ENCODE measurements around the gene JAG1. TPM values are rescaled to one million over a fixed set of nuclear protein-coding genes. Genes with fewer than 3 reads are reported as not detected.

JAG1 gene
- total RNA-seq, 1 experiment from 2014 or later, result 176 TPM

DNA sequence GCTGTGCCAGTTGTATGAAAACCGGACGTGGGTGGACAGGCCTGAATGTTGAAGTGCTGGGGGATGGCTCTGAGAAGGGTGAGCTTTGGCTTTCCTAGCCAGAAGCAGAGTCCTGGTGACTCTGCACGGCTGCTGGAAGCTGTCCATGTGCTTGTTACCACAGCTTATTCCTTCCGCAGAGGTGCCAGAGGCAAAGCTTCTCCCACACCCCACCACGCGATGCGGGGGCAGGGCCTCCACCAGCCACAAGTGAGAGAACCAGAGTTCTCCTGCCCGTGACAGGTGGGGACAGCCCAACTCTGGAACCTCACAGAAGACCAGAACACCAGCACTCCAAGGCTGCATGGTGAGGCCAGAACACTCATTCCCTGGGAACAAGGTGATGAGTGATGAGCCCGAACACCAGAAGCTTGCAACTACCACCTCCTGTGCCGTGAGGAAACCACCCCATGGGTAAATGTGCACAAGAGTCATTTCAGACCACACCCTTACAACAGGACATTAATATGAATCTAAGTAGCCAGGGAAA is 36.7 kb downstream of the JAG1 start:
- no TSS peak for BruUV-seq (replicated peaks)
- H3K9me2 ChIP-seq (replicated peaks; ENCODE audit: low read length), result no peaks in the 10 kb centered on the region
- peaks cover 52% of the 10 kb centered on the region for H3K36me3 ChIP-seq (ENCODE audit: low read depth, low read length)
- H3K9me3 ChIP-seq (ENCODE audit: low read length), result no peaks in the 10 kb centered on the region
- H4K20me1 ChIP-seq (ENCODE audit: low read length), result peaks cover 12% of the 10 kb centered on the region; the same call in 1 of the 2 replicates
- intact Hi-C loops (cut with micrococcal nuclease), result loop anchor here (5.0 kb wide), 2 partner anchors 40 to 85 kb away; no protein-coding TSS in a partner anchor
- POLR2A ChIA-PET (ENCODE audit: unreplicated experiment), result no interaction called here
- H3K4me1 ChIP-seq (ENCODE audit: insufficient read depth, low read length), result peaks cover 7% of the 10 kb centered on the region; the same call in 1 of the 2 replicates
- H3K4me3 ChIP-seq (ENCODE audit: low read length), result no peak overlapping the region
- no peak overlapping the region for H3K4me2 ChIP-seq (ENCODE audit: low read length)
- peaks cover 4% of the 10 kb centered on the region; the same call in 1 of the 2 replicates for H3K79me2 ChIP-seq (ENCODE audit: low read length)
- ATAC-seq (peak; percentile 7), DNase-seq (no peak)
- H3F3A ChIP-seq (ENCODE audit: low read length, unreplicated experiment), result peaks cover 4% of the 10 kb centered on the region
- CTCF ChIA-PET, result interaction anchor here (0.7 kb wide), 1 partner anchor 59 kb away, joined by 3 read pairs; no protein-coding TSS in a partner anchor
- no peak overlapping the region for H2AFZ ChIP-seq (ENCODE audit: low read length)
- H3K27ac ChIP-seq (ENCODE audit: low read length), result peak overlapping the region; percentile 53
- no peak overlapping the region for H3K9ac ChIP-seq (ENCODE audit: low read length)
- TF ChIP-seq, protein P1, sequence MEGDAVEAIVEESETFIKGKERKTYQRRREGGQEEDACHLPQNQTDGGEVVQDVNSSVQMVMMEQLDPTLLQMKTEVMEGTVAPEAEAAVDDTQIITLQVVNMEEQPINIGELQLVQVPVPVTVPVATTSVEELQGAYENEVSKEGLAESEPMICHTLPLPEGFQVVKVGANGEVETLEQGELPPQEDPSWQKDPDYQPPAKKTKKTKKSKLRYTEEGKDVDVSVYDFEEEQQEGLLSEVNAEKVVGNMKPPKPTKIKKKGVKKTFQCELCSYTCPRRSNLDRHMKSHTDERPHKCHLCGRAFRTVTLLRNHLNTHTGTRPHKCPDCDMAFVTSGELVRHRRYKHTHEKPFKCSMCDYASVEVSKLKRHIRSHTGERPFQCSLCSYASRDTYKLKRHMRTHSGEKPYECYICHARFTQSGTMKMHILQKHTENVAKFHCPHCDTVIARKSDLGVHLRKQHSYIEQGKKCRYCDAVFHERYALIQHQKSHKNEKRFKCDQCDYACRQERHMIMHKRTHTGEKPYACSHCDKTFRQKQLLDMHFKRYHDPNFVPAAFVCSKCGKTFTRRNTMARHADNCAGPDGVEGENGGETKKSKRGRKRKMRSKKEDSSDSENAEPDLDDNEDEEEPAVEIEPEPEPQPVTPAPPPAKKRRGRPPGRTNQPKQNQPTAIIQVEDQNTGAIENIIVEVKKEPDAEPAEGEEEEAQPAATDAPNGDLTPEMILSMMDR (conservative IDR thresholded peaks at IDR 0.05; ENCODE audit: low read depth, low read length), result no peak
- no peak for TF ChIP-seq EZH2phosphoT487 (IDR thresholded peaks at IDR 0.05; ENCODE audit: borderline replicate concordance, low read length)
- no peak for TF ChIP-seq EZH2 (IDR thresholded peaks at IDR 0.05; ENCODE audit: low read length, unreplicated experiment)
- H3K27me3 ChIP-seq (ENCODE audit: low read length), result no peaks in the 10 kb centered on the region

DNA sequence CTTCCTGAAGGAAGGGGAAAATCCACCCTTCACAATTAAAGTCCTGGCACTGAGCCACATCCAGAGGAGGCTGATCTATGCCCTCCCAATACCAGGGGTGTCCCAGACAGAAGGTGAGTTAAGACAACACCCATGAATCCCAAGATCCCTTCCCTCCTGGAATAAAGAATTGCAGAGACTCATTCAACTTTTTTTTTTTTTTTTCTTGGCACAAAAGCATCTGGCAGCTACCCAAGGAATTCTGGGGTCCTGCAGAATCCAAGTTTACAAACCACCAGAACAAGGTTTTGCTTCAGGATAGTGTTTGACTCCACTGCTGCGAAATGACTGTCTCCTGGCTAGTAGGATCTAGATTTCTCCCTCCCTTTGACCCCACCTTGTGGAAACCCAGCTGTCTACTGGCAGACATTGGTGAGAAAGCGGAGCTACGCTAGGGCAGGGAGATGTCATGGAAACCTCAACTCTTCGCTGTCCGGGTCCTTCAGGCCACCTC is 37.4 kb downstream of the JAG1 start:
- DNase-seq (peak; percentile 36), ATAC-seq (peak; percentile 18)
- TF ChIP-seq EZH2 (IDR thresholded peaks at IDR 0.05; ENCODE audit: low read length, unreplicated experiment) (no peak), EZH2phosphoT487 (IDR thresholded peaks at IDR 0.05; ENCODE audit: borderline replicate concordance, low read length) (no peak)
- TF ChIP-seq, protein P1 (conservative IDR thresholded peaks at IDR 0.05; ENCODE audit: low read depth, low read length), result peak; percentile 19; the same call in 1 of the 2 replicates
- peak overlapping the region; percentile 53 for H3K27ac ChIP-seq (ENCODE audit: low read length)
- H3K9me3 ChIP-seq (ENCODE audit: low read length), result no peaks in the 10 kb centered on the region
- peaks cover 4% of the 10 kb centered on the region for H3F3A ChIP-seq (ENCODE audit: low read length, unreplicated experiment)
- H3K4me3 ChIP-seq (ENCODE audit: low read length), result no peak overlapping the region
- intact Hi-C loops (cut with micrococcal nuclease), result loop anchor here (1.0 to 5.0 kb wide), 3 partner anchors 39 to 167 kb away; no protein-coding TSS in a partner anchor
- H3K9me2 ChIP-seq (replicated peaks; ENCODE audit: low read length), result no peaks in the 10 kb centered on the region
- no peak overlapping the region for H2AFZ ChIP-seq (ENCODE audit: low read length)
- ChIA-PET CTCF (interaction anchor here (0.7 kb wide), 1 partner anchor 58 kb away, joined by 3 read pairs; no protein-coding TSS in a partner anchor), POLR2A (ENCODE audit: unreplicated experiment) (no interaction called here)
- H3K79me2 ChIP-seq (ENCODE audit: low read length), result peaks cover 4% of the 10 kb centered on the region; the same call in 1 of the 2 replicates
- BruUV-seq (replicated peaks), result no TSS peak
- no peak overlapping the region for H3K4me2 ChIP-seq (ENCODE audit: low read length)
- H3K4me1 ChIP-seq (ENCODE audit: insufficient read depth, low read length), result peaks cover 7% of the 10 kb centered on the region; the same call in 1 of the 2 replicates
- no peaks in the 10 kb centered on the region for H3K27me3 ChIP-seq (ENCODE audit: low read length)
- no peak overlapping the region for H3K9ac ChIP-seq (ENCODE audit: low read length)
- H3K36me3 ChIP-seq (ENCODE audit: low read depth, low read length), result peaks cover 45% of the 10 kb centered on the region
- H4K20me1 ChIP-seq (ENCODE audit: low read length), result peaks cover 12% of the 10 kb centered on the region; the same call in 1 of the 2 replicates

All from PC-3 (cell line).